Loucy (cell line): ENCODE results near the gene TMEM81.

ENCODE experiments used
- H2AFZ ChIP-seq: fragments of 200-600 bp; sonication (generic); 2 replicates; pipeline ENCODE4 v1.6.0; 2016; ENCODE audit warnings: antibody characterized with exemption, mild to moderate bottlenecking, low read length, moderate library complexity
- H3F3A ChIP-seq: fragments of 200-600 bp; 2 replicates; pipeline ENCODE4 v1.6.0; 2016; ENCODE audit warnings: antibody characterized with exemption, low read depth, mild to moderate bottlenecking
- H3K27me3 ChIP-seq: fragments of 200-600 bp; sonication (generic); 2 replicates; pipeline ENCODE4 v1.6.1; 2014; ENCODE audit warnings: low read length, mild to moderate bottlenecking; ENCODE audit not compliant: insufficient read depth, poor library complexity, severe bottlenecking
- H3K36me3 ChIP-seq: fragments of 200-600 bp; sonication (generic); 2 replicates; pipeline ENCODE4 v1.6.1; 2016; ENCODE audit warnings: low read length; ENCODE audit not compliant: insufficient read depth
- H3K4me1 ChIP-seq: fragments of 200-600 bp; sonication (generic); 2 replicates; pipeline ENCODE4 v1.5.1; 2014; ENCODE audit warnings: low read length, mild to moderate bottlenecking; ENCODE audit not compliant: insufficient read depth, poor library complexity, severe bottlenecking
- H3K4me2 ChIP-seq: fragments of 200-600 bp; sonication (generic); 2 replicates; pipeline ENCODE4 v1.6.0; 2014; ENCODE audit warnings: antibody characterized with exemption, low read length, low read depth, mild to moderate bottlenecking; ENCODE audit not compliant: poor library complexity, severe bottlenecking
- H3K4me3 ChIP-seq: fragments of 200-600 bp; sonication (generic); 2 replicates; pipeline ENCODE4 v1.5.1; 2014; ENCODE audit warnings: low read length, mild to moderate bottlenecking, mixed read lengths; ENCODE audit not compliant: poor library complexity, severe bottlenecking
- H3K79me2 ChIP-seq: fragments of 200-600 bp; sonication (generic); 2 replicates; pipeline ENCODE4 v1.6.1; 2014; ENCODE audit warnings: low read length; ENCODE audit not compliant: insufficient read depth
- H3K9ac ChIP-seq: fragments of 200-600 bp; sonication (generic); 2 replicates; pipeline ENCODE4 v1.6.0; 2014; ENCODE audit warnings: mild to moderate bottlenecking, low read depth, low read length, moderate library complexity; ENCODE audit not compliant: poor library complexity, severe bottlenecking
- H3K9me2 ChIP-seq: fragments of 200-600 bp; sonication (generic); replicated peaks from 2 replicates; pipeline ENCODE4 v1.6.1; 2016; ENCODE audit warnings: low read depth, low read length, mixed read lengths
- H3K9me3 ChIP-seq: fragments of 200-600 bp; sonication (generic); 2 replicates; pipeline ENCODE4 v1.6.1; 2014; ENCODE audit warnings: mild to moderate bottlenecking, antibody characterized with exemption, low read length, low read depth; ENCODE audit not compliant: insufficient read depth
- H4K20me1 ChIP-seq: fragments of 200-600 bp; sonication (generic); 2 replicates; pipeline ENCODE4 v1.6.0; 2014; ENCODE audit warnings: antibody characterized with exemption, low read length, mild to moderate bottlenecking; ENCODE audit not compliant: insufficient read depth, poor library complexity, severe bottlenecking
- CTCF ChIP-seq: fragments of 200-600 bp; sonication (generic); conservative IDR thresholded peaks from 2 replicates; pipeline ENCODE4 v1.5.1; 2014; ENCODE audit warnings: mild to moderate bottlenecking, antibody characterized with exemption, low read length
- EZH2phosphoT487 ChIP-seq: fragments of 200-600 bp; IDR thresholded peaks from 2 replicates; pipeline ENCODE4 v1.6.1; 2018; ENCODE audit warnings: antibody characterized with exemption, mild to moderate bottlenecking, moderate library complexity, borderline replicate concordance

The TMEM81 gene

DNA sequence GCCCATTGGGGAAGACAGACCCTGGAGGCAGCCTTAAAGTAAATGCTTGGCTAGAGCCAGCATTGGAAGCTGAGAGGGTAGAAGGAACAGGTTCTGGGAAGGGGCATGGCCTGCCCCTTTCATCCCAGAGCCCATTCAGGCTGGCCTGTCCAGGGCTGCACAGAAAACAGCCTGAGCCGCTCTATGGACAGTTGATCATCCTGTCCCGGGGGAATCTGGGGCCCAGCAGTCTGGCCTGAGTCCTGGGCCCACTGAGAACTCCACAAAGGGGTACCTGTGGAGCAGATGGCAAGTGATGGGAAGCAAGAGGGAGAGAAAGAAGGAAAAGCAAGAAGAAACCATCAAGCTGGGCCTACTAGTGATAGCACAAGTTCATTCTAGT lies 13.2 kb downstream of the TMEM81 start:
- Histone ChIP-seq H3K9me2 (no peaks in the 10 kb centered on the region), H3F3A (no peaks in the 10 kb centered on the region), H2AFZ (no peak overlapping the region), H3K4me1 (no peaks in the 10 kb centered on the region), H3K9ac (no peak overlapping the region), H3K9me3 (no peaks in the 10 kb centered on the region), H4K20me1 (no peaks in the 10 kb centered on the region), H3K36me3 (no peaks in the 10 kb centered on the region), H3K4me2 (no peak overlapping the region), H3K79me2 (no peaks in the 10 kb centered on the region), H3K27me3 (no peaks in the 10 kb centered on the region), H3K4me3 (no peak overlapping the region)
- TF ChIP-seq CTCF, result no peak
- TF ChIP-seq EZH2phosphoT487, result no peak

DNA sequence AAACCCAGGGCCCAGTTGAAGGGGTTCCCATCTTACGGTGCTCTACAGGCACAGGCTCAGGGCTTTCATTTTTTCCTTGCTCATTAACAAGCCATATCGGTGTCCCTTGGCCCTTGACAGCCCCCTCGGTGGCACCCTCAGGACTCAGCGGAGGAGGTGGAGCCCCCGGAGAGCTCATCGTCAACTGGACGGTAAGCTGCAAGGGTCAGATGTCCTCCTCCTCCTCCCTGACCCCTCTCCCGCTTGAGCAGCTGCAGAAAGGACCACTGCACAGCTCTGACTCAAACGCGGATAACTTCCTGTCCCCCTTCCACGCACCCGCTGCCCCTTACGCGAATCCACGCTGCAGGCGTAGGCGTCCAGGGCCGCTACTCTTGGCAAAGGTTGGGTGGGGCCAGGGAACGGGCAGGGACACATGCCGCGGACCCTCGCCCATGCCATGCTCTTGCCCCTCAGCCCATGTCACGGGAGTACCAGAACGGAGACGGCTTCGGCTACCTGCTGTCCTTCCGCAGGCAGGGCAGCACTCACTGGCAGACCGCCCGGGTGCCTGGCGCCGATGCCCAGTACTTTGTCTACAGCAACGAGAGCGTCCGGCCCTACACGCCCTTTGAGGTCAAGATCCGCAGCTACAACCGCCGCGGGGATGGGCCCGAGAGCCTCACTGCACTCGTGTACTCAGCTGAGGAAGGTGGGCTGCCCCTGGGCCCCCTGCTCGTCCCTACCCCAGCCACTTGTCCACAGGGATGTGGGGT lies 14.7 kb downstream of the TMEM81 start:
- H2AFZ ChIP-seq, result no peak overlapping the region
- no peaks in the 10 kb centered on the region for H3K9me2 ChIP-seq
- no peak overlapping the region for H3K4me3 ChIP-seq
- no peaks in the 10 kb centered on the region for H3K9me3 ChIP-seq
- H3K36me3 ChIP-seq, result no peaks in the 10 kb centered on the region
- H4K20me1 ChIP-seq, result no peaks in the 10 kb centered on the region
- no peaks in the 10 kb centered on the region for H3K79me2 ChIP-seq
- H3K9ac ChIP-seq, result no peak overlapping the region
- no peak overlapping the region for H3K4me2 ChIP-seq
- no peaks in the 10 kb centered on the region for H3K4me1 ChIP-seq
- H3K27me3 ChIP-seq, result no peaks in the 10 kb centered on the region
- TF ChIP-seq CTCF (no peak), EZH2phosphoT487 (no peak)
- H3F3A ChIP-seq, result no peaks in the 10 kb centered on the region

- H3K4me1 ChIP-seq, result no peaks in the 10 kb centered on the region
- H3K36me3 ChIP-seq, result no peaks in the 10 kb centered on the region
- no peaks in the 10 kb centered on the region for H3K9me2 ChIP-seq
- H3K9ac ChIP-seq, result no peak overlapping the region
- H3K27me3 ChIP-seq, result no peaks in the 10 kb centered on the region
- no peaks in the 10 kb centered on the region for H3F3A ChIP-seq
- no peak overlapping the region for H3K4me3 ChIP-seq
- H4K20me1 ChIP-seq, result no peaks in the 10 kb centered on the region
- no peak overlapping the region for H2AFZ ChIP-seq
- TF ChIP-seq CTCF (no peak), EZH2phosphoT487 (no peak)
- no peaks in the 10 kb centered on the region for H3K79me2 ChIP-seq
- no peaks in the 10 kb centered on the region for H3K9me3 ChIP-seq
- H3K4me2 ChIP-seq, result no peak overlapping the region
Observed at GRCh38 chr1:205068457-205069040, 15.7 kb downstream of the TMEM81 start.
